ENCODE data around the gene EPM2A.

Gene EPM2A

DNA sequence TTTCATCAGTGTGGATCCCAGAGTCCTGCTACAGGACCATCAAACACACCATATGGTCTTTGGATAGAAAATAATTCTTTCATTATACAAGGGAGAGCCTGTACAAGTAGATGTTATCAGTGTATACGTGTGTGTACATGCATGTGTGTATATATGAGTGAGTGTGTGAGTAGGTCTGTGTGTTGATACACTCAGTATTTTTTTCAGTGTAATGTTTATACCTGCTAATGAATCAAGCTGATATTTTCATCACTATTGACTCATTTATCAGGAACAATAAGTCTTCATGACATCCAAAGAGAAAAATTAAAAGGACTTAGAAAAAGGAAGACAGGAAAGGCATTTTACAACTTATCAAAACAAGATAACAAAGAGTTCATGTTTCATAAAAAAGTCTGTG, 66.5 kb downstream of the EPM2A start:
- DNase-seq: no peak

DNA sequence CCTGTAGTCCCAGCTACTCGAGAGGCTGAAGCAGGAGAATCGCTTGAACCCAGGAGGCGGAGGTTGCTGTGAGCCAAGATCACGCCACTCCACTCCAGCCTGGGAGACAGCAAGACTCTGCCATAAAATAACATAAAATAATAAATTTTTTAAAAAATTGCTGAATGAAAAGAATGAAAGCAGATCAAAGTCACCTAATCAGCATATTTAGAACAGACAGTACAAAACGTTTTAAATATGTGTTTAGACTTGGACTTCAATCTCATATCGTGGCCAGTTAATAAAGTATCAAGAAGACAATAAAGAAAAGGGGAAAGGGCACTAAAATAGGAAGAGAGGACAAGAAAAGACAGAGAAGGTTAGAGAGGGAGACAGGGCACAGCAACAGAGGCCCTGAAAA, 74.6 kb downstream of the EPM2A start:
- no peak for DNase-seq

DNA sequence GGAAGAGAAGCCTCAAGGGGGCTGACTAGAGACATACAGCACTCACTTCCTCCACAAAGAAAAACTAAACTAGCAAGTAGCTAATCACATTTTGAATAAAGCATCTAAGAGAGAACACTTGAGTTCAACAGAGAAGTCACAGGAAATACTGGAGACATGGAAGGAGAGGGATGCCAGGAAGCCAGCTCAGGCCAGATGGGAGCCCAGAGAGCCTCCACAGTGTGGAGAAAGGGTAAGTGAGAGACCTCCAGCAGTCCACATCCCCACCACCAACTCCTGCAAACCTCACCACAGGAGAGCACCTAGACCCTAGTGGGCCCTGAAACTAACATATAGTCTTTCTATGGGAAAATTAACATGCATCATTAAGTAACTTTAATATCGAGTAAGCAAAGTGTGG, 79.2 kb downstream of the EPM2A start:
- no peak for DNase-seq

DNA sequence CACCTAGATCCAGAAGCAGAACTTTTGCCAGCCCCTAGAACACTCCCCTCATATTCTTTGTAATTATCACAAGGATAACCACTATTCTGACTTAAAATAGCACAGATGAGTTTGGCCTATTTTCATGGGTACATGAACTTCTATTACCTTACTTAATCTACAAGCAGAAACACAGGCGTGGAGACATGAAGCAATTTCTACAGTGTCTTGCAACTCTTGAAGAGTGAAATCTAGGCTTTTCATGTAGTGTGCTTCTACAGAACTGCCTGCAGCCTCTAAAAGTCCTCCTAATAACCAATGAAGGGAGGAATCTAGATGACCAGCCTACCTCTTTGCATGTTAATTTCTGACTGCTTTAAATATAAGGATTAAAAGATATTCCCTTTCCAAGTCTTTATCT, 82.7 kb downstream of the EPM2A start:
- no peak for DNase-seq

DNA sequence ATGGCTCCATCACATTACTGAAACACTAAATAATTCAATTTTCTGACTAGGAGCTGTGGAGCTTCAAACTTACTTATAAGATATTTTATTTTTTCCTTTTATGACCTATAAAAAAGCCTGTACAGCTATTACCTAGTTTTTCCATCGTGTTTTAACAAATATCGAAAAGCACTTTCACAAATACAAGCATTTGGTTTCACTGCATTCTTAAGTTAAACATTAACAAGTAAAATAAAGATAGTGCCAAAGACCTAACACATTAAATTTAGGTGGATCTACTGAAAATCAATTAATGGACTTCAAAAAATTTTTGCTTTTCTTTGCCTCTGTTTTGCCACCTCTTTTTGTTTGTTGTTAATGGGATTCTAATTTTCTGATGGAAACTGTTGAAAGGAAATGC, 83.3 kb downstream of the EPM2A start:
- DNase-seq: no peak

DNA sequence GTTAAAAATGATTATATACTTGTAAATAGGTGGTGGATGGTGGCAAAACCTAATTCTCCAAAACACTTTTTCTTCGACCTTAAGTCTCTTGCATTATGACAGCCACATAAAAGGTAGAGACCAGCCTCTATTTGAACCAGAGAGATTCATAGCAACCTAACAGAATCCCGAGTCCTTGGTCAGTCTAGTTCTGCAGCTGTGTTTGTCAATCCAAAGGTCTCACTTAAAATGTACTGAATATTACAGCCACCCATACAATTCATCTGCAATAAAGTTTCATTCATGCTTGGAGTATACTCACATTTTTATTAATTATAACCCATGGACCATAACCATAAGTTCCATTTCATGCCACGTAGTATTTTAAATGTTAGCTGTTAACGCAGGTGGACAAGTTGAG, 87.2 kb downstream of the EPM2A start:
- no peak for DNase-seq

DNA sequence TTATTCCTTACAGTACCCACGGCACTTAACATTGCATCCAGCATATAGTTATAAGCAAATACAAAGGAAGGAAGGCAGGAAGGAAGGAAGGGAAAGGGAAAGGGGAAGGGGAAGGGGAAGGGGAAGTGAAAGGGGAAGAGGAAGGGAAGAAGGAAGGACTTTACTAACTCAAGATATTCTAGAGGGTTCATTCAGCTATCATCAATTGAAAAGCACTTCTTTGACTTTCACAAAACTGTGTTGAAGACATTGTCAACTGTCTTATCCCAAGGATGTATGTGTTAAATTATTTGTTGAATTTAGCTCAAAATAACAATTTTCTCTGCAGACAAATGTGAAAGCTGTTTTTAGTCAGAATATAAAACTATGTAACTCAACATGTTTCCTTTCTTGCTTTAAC, 87.7 kb downstream of the EPM2A start:
- DNase-seq: no peak

DNA sequence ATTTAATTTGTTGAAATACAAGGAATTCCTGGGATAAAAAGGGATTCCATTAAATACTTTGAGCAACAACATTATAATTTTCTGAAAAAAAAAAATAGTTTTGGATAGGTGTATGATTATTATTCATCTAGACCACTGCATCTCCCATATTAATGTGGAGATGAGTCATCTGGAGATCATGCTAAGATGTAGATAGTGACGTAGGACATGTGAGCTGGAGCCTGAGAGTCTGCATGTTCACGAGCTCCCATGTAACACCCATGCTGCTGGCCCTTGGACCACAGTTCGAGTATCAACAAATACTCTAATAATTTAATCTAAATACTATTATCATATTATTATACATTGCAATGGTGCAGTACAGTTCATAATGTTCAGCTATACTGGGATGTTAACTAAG, 91.6 kb downstream of the EPM2A start:
- no peak for DNase-seq

DNA sequence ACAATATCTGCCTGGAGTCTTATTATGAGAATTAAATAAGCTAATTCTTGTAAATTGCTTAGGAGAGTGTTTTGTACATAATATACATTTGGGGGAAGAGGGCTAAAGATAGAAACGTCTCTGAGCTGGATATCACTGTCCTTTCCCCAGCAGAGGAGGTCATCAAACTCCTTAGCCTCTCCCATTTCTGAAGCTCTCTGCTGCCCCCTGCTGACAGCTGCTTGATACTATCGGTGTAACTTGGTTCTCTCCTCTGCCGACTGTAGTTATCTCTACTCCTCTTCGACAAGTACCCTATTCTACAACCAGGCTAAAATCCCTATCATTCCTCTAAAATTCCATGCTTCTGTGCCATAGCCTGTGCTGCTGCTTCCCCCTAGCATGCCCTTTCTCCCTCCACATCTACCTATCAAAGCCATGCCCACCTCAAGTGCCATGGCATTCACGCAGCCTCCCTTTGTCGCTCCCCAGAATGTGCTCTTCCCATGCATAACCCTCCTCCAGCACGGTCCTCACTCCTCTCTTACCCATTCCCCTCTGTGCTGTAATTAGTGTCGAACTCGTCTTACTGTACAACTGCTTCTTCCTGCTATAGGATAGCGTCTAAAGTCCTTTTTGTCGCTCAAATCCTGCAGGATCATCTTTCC, 101.2 kb downstream of the EPM2A start:
- peak; percentile 26 for DNase-seq

DNA sequence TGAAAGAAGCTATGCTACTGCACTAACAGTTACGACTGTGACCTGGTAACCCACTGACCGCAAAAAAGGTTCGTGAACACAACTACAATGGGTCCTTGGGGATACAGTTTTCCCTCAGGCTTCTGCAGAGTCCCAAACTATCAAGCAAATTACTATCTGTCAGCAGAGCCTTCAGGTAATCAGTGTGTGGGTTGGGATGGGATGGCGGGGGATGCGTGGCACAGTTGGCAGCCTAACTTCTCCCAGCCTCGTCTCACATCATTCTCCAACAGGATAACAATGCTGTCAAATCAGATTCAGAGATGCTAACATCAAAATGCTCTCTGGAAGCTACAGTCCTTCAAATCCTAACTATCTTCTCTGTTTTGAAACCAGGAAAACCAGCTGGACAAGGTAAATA, 102.3 kb downstream of the EPM2A start:
- DNase-seq: no peak

DNA sequence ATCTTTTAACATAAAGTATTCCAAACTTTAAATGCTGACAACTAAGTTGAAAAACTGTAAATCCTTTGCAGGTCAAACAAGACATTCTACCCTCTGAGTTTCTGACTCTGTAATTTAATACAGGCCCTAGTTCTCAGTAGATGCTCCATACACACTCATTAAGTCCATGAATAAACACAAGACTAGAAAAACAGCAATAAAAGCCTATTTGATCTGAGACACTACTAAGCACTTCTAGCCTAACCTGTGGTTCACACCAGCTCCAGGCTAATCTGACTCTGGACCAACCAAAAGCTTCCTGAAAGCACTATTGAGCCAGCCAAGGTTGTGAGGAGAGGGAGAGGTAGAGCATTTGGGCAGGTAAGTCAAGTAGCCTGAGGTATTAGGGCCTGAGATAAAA, 103.9 kb downstream of the EPM2A start:
- no peak for DNase-seq

DNA sequence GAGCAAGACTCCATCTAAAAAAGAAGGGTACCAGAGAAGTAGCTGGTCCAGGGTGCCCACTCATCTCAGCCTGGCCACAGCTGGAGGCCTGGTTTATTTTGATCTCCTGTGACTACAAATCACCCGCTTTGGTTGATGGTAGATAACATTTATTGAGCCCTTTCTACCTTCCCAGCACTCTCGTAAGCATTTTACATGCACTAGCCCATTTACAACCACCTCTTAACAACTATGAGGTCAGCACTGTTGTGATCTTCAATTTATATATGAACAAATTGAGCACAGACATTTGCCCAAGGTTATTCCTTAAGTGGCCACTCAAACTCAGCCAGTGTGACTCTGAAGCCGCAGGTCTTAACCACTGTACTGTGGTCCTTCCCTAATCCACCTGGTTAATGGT, 104.7 kb downstream of the EPM2A start:
- DNase-seq: peak; percentile 15

DNA sequence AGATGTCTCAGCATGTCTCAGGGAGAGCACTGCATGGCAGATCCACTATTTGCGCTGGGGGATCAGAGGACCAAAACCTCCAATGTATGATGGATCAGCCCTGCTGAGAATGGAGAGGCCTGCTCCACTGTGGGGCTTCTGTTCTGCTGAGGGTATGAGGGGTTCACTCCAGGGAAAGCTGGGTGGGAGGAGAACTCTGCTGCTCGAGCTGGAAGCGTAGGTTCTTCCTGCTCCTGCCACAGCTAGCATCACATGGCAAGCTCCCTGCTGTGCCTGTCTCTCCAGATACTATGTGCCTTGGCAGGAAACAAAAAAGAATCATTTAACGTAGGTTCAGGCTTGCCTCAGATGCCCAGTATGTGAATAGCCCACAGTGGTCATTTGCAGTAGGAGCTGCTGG, 105.8 kb downstream of the EPM2A start:
- DNase-seq: no peak

DNA sequence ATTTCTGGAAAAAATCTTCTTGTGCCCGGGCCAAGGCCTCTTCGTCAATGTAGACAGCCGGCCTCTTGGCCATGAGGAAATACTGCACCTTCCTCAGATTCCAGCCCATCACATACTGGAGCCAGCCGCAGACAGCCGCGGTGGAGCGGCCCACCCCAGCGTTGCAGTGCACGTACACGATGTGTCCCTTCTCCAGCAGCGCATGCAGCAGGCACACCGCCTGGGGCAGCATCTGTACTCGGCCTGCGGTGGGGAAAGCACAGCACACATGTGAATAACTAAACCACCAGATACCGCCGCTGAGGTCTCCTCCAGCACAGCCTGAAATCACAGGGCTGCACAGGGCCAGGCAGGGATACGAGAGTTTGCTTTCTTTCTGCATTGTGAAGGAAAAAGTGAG, 107.9 kb downstream of the EPM2A start:
- no peak for DNase-seq

DNA sequence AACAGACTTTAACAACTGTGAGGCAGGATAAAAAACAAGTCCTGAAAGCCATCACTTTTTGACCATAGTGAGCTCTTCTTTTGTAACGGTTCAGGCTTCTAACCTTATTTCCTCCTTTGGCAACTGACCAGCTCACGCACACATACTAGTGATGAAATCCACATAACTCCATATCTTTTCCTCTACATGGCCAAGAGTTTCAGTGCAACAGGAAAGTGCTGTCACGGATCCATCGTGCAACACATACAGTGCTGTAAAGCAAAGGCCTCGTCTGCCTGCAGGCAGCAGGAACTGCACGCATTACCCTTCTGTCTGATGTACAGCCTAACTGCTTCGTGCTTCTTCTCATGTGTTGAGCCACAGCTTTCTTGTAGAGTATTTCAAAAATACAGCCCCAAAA, 108.5 kb downstream of the EPM2A start:
- no peak for DNase-seq

DNA sequence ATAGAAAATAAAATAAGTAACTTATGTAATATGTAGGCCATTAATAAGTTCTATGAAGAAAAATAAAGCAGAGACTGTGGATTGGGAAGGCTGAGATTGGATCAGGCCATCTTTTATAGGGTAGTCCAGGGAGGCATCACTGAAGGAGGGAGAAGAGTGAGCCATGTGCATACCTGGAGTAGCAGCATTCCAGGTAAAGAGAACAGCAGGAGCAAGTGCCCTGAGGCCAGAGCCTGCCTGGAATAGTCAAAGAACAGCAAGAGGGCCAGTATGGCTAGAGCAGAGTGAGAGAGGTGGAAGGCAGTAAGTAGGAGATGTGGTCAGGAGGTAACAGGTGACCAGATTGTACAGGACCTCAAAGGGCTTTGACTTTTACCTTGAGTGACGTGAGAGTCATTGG, 112.1 kb downstream of the EPM2A start:
- DNase-seq: no peak

DNA sequence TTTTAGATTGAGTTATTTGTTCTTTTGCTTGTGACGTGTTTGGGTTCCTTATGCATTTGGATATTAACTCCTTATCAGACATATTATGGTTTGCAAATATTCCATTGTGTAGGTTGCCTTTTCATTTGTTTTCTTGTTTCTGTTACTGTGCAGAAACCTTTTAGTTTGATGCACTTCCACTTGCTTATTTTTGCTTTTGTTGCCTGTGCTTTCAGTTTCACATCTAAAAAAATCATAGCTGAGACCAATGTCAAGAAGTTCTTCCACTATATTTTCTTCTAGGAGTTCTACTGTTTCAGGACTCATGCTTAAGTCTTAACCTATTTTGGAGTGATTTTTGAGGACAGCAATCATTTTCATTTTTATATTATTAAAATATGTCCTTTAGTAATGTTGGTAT, 113.5 kb downstream of the EPM2A start:
- DNase-seq: no peak

DNA sequence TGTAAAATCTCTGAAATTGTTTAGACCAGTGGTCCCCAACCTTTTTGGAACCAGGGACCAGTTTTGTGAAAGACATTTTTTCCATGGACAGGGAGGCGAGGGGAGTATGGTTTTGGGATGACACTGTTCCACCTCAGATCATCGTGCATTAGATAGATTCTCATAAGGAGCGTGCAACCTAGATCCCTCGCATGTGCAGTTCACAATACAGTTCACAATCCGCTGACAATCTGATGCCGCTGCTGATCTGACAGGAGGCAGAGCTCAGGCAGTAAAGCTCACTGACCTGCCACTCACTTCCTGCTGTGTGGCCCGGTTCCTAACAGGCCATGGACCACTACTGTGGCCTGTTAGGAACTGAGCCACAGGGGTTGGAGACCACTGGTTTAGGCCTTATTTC, 115.2 kb downstream of the EPM2A start:
- no peak for DNase-seq

DNA sequence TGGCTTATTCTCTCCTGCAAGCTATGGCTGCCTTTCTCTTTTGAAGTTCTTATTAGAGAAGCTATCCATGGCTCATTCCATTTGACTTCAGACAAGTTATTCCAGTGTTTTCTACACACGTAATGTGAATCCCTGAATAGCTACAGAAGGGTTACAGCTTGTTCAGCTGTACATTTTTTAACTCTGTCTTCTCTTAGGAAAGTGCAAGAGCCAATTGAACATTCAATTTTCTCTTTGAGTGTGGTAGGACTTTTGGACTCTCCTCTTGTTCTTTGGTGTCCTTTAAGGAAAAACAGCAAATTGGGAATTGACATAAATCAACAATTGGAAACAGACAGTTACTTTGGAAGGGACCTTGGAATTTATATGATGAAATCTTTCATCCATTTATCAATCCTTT, 125.8 kb downstream of the EPM2A start:
- DNase-seq: no peak

DNA sequence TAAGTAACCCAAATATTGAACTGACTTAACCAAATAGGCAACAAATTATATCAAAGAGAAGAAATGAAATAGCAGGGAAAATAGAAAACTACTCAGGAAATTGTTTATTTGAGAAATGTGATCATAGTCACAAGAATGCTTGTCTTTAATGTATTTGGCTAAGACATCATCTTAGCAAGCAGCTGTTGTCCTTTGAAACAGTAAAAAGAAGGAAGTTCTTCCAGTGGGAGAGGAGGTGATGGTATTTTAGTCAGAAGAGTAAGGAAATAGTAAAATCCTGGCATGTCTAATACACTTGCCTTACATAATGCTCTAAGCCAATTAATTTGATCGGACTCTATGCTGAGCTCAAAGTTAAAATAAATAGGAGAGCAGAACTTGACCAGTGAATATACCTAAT, 126.5 kb downstream of the EPM2A start:
- DNase-seq: no peak

DNA sequence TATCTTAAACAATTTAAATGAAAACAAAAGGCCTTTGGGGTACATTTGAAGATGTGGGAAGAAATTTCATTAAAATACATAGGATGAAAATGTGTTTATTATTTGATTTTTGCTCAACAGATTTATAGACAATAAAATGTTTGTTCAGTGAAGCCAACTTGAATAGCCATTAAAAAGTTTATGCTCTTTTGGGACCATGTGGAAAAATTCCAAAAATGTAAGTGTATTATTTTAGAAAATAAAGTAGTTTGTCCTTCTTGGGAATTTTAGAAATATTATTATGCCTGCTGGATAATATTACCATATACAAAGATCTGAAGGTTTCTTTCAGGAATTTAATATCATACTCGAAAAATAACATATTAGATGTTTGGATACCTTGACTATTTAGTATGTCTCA, 131.3 kb downstream of the EPM2A start:
- no peak for DNase-seq

DNA sequence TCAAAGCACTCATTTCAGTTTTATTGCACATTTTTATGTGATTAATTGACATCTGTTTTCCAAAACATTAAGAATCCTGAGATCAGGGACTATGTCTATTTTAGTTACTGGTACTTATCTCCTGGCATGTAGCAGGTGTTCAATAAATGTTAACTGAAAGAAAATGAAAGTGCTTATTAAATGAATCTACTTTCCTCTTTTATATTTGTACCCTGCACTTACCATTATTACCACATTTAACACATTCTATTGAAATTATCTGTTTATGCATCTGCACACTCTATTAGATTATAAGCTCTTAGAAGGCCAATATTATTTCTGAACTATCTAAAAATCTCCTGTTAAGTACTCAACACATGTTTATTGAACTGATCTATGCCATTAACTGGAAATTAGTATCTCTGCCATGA, 131.9 kb downstream of the EPM2A start:
- DNase-seq: no peak

DNA sequence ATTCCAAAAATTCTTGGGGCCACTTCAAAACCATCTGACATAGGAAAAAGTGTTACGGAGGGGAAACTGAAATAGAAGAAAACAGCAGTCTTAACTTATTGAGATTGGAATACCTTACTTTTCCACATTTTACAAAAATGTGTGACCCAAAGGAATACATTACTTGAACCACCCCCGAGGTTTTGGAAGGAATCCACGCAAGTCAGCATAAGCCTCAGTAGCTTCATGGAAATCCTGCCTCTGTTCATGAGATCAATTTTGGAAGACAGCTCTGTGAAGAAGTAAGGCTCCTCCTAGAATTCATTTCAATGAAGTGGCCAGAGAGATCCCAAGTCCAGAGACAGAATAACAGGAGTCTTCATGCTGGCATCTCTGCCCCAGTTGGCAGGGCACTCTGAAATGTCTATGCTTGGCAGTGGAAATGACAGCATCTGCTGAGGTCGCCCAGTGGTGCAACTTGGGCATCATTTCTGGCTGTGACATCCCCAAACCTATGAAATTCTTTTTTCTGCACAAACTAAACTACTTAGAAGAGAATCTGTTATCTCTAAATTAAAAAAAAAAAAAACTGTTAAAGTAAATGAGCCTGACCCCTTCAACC, 132.5 kb downstream of the EPM2A start:
- no peak for DNase-seq

DNA sequence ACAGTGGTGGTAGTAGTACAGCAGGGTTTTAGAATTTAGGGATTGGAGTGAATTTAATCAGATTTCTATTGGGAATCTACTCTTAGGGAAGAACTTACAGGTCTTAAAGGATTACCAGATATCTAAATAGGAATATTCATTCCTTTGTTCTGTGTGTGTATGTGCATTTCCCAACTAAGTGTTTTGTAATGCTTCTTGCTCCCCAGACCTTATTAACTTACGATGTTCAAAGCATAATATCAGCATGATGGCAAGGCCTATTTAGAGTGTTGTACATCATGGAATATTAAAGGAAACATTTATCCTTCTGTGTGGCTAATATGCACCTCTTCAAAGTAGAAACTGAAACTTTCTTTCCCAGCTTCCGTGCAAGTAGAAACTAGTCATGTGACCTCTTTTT, 133.9 kb downstream of the EPM2A start:
- no peak for DNase-seq

DNA sequence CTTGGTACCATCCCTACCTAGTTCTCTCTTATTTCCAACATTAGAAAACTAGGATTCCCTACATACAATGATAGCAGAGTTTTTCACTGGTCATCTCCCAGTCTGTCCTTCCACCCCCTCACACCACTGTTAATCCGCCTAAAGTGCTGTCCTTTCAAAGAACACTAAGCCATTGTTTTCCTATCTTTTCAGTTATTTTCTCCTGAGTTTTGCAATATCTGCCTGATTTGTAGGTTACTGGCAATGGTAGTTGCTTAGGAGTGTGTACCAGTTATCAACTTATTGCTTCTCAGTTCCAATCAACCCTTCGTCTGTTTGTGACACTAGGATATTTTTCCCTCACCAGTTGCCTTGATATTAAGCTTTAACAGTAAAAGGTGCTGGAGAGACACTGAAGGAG, 135.0 kb downstream of the EPM2A start:
- no peak for DNase-seq

DNA sequence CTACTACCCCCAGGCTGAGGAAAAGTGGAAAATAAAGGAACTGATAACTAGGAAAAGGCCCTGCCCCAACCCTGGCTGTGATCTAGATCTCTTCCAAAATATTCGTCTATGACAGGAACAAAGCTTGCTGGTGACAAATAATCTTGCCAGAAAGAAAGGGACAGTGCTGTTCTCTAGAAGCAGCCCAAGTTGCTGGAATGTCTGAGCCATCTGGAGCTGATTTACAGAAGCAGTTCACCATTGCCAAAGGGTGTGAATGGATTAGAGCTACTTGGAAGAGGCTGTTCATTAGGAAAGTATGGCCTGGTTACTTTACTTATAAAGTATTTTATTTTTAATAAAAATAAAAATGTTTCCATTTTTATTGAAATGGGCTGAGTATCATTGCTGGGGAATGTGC, 146.3 kb downstream of the EPM2A start:
- DNase-seq: no peak

Measured in DMS79 treated with DMSO at 0.1 percent for 48 hours (cell line).